GM03348 (cell line): Measurements from ENCODE around the gene NAA80.
"Not testable (repeated sequence)": the region's sequence is repeated elsewhere in the genome, so short reads cannot be mapped to it uniquely, and the experiment has no call there.

Source experiments
- DNase-seq: peaks from one replicate; pipeline ENCODE4 v3.0.0; 2012; ENCODE audit warnings: low spot score

NAA80 gene

GRCh38 chr3:50269977-50270413, 29.2 kb downstream of the NAA80 start:
- DNase-seq, result peak; percentile 70

- DNase-seq, result no peak
Measured at GRCh38 chr3:50269460-50269859, 29.7 kb downstream of the NAA80 start.

- DNase-seq, result peak; percentile 79
Measured at GRCh38 chr3:50268703-50269451, 30.3 kb downstream of the NAA80 start, which contains the start of gene SEMA3B. TSS of gene SEMA3B (plus strand) at chr3:50269147. CDS start at chr3:50269241, 94 bp downstream.

- DNase-seq, result no peak
Measured at GRCh38 chr3:50268276-50268675, 30.9 kb downstream of the NAA80 start.

- peak; percentile 79 for DNase-seq
Measured at GRCh38 chr3:50267280-50267913, 31.8 kb downstream of the NAA80 start.

GRCh38 chr3:50266836-50267235, 32.4 kb downstream of the NAA80 start:
- no peak for DNase-seq

GRCh38 chr3:50266017-50266416, 33.2 kb downstream of the NAA80 start:
- no peak for DNase-seq

GRCh38 chr3:50265571-50265970, 33.6 kb downstream of the NAA80 start:
- no peak for DNase-seq

- no peak for DNase-seq
Measured at GRCh38 chr3:50264964-50265485, 34.2 kb downstream of the NAA80 start.

- peak; percentile 94 for DNase-seq
Measured at GRCh38 chr3:50264383-50264963, 34.7 kb downstream of the NAA80 start.

GRCh38 chr3:50263478-50264382, 35.5 kb downstream of the NAA80 start:
- no peak for DNase-seq

- DNase-seq, result no peak
Measured at GRCh38 chr3:50262778-50263177, 36.4 kb downstream of the NAA80 start.

GRCh38 chr3:50262200-50262599, 37.0 kb downstream of the NAA80 start:
- DNase-seq, result not testable (repeated sequence)

- DNase-seq, result no peak
Measured at GRCh38 chr3:50261505-50261904, 37.7 kb downstream of the NAA80 start.

- no peak for DNase-seq
Measured at GRCh38 chr3:50260942-50261441, 38.2 kb downstream of the NAA80 start.

- DNase-seq, result peak; percentile 97
Measured at GRCh38 chr3:50260027-50260941, 38.9 kb downstream of the NAA80 start.

- DNase-seq, result no peak
Measured at GRCh38 chr3:50259432-50260026, 39.7 kb downstream of the NAA80 start.

GRCh38 chr3:50258979-50259378, 40.2 kb downstream of the NAA80 start:
- DNase-seq, result no peak

GRCh38 chr3:50258029-50258680, 41.0 kb downstream of the NAA80 start:
- DNase-seq, result no peak
